GM19240 (cell line): Measurements from ENCODE around the gene MRTFA.
"Not testable (repeated sequence)": the region's sequence is repeated elsewhere in the genome, so short reads cannot be mapped to it uniquely, and the experiment has no call there.

ENCODE experiments used
- DNase-seq: peaks from one replicate; pipeline ENCODE4 v3.0.0; 2011; ENCODE audit warnings: low spot score; ENCODE audit not compliant: insufficient read length

MRTFA gene

GRCh38 chr22:40524392-40525249, 111.9 kb downstream of the MRTFA start:
- no peak for DNase-seq

GRCh38 chr22:40522141-40522540, 114.4 kb downstream of the MRTFA start:
- no peak for DNase-seq

- no peak for DNase-seq
Observed at GRCh38 chr22:40521046-40521445, 115.5 kb downstream of the MRTFA start.

- no peak for DNase-seq
Observed at GRCh38 chr22:40520562-40520961, 116.0 kb downstream of the MRTFA start.

- DNase-seq = no peak
Observed at GRCh38 chr22:40519948-40520331, 116.6 kb downstream of the MRTFA start.

GRCh38 chr22:40519284-40519947, 117.1 kb downstream of the MRTFA start:
- DNase-seq = no peak

GRCh38 chr22:40518840-40519239, 117.7 kb downstream of the MRTFA start:
- no peak for DNase-seq

GRCh38 chr22:40517631-40518030, 118.9 kb downstream of the MRTFA start:
- no peak for DNase-seq

GRCh38 chr22:40516416-40516815, 120.1 kb downstream of the MRTFA start:
- no peak for DNase-seq

GRCh38 chr22:40512426-40513136, 123.9 kb downstream of the MRTFA start:
- no peak for DNase-seq

GRCh38 chr22:40511604-40512003, 124.9 kb downstream of the MRTFA start:
- DNase-seq = no peak

- no peak for DNase-seq
Observed at GRCh38 chr22:40510631-40511364, 125.7 kb downstream of the MRTFA start.

GRCh38 chr22:40509401-40510134, 127.0 kb downstream of the MRTFA start:
- DNase-seq = no peak

- not testable (repeated sequence) for DNase-seq
Observed at GRCh38 chr22:40508046-40508445, 128.5 kb downstream of the MRTFA start.

GRCh38 chr22:40507491-40507890, 129.0 kb downstream of the MRTFA start:
- no peak for DNase-seq

GRCh38 chr22:40506762-40507161, 129.8 kb downstream of the MRTFA start:
- no peak for DNase-seq

GRCh38 chr22:40504285-40505249, 132.0 kb downstream of the MRTFA start:
- DNase-seq = no peak

GRCh38 chr22:40502919-40503318, 133.6 kb downstream of the MRTFA start:
- DNase-seq = no peak

GRCh38 chr22:40500465-40500786, 136.1 kb downstream of the MRTFA start:
- not testable (repeated sequence) for DNase-seq

- DNase-seq = peak; percentile 34
Observed at GRCh38 chr22:40499209-40499623, 137.3 kb downstream of the MRTFA start.
